ENCODE measurements around the gene TRMT61A. TPM values are rescaled to one million over a fixed set of nuclear protein-coding genes. Genes with fewer than 3 reads are reported as not detected.

The TRMT61A gene
- total and polyA plus RNA-seq, 10 of the 15 experiments (the other 5 are each of a cell fraction or from before 2014, with no cell fraction given) = 0.11 to 21.9 (median 11.4) TPM

DNA sequence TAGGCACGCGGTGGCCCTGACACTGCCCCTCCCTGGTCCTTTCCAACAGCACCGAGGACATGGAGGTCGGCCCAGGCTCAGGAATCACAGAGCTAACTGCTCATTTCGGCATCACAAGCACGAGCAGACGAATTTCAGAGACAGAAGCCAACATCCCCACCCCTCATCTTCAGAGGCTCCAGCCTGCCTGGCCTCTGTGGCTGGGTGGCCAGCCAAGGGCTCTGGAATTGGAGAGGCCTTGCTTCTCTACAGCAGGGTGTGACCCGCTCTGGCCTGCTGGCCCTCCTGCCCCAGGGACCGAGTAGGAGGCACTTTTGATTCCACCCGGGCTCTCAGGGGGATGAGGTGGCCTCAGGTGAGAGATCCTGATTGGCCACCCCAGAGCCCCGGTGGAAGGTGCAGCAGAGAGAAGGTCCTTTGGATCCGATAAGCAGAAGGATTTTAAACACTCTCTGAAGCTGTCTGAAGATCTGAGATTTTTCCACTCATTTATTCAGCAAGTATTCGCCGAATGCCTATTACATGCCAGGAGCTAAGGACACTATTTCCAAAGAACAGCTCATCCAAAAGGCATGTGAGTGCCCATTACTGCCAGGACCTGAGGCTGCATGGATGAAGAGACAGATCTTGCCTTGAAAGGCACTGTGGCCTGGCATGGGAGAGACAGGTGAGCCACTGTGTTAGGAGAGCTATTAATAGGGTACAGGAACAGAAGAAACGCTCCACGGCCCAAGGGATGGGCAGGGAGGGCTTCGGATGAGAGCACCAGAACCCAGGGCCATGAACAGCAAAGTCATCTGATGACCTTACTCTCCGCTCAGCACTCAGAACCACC, 23.2 kb downstream of the TRMT61A start:
- POLR2A ChIA-PET = no interaction called here
- in situ Hi-C loops (cut with MboI) = no loop called here
- BruUV-seq (replicated peaks) = no TSS peak
- intact Hi-C loops (cut with micrococcal nuclease; ENCODE audit: unreplicated experiment) = no loop called here
- 73% methylated on average over 18 of the region's 18 CpGs for WGBS (ENCODE audit: insufficient coverage, insufficient replicate concordance, low lambda C conversion rate, missing lambda C conversion rate)
- no peak overlapping the region for H2AFZ ChIP-seq (ENCODE audit: control insufficient read depth, low read depth, low read length)
- no peaks in the 10 kb centered on the region for H3K79me2 ChIP-seq (ENCODE audit: control insufficient read depth, insufficient read depth, low read length)
- H3K4me3 ChIP-seq = no peak overlapping the region
- no peaks in the 10 kb centered on the region for H4K20me1 ChIP-seq (ENCODE audit: control insufficient read depth, insufficient read depth)
- SMC1A ChIA-PET (ENCODE audit: uncharacterized antibody, unreplicated experiment) = interaction anchor here (1.5 kb wide), 1 partner anchor 34 kb away, joined by 4 read pairs; no protein-coding TSS in a partner anchor
- TF ChIP-seq BMI1 (IDR thresholded peaks at IDR 0.05; ENCODE audit: borderline replicate concordance) (no peak), RELB (IDR thresholded peaks at IDR 0.05; ENCODE audit: low read depth) (no peak), STAT3 (IDR thresholded peaks at IDR 0.05; ENCODE audit: low read depth, low read length) (no peak), CREB1 (IDR thresholded peaks at IDR 0.05; ENCODE audit: low read depth) (no peak), SMAD5 (IDR thresholded peaks at IDR 0.05; ENCODE audit: low read depth) (no peak), MYC (IDR thresholded peaks at IDR 0.05; ENCODE audit: insufficient read depth, insufficient read length, insufficient replicate concordance, low read length, severe bottlenecking) (no peak), MEF2A (IDR thresholded peaks at IDR 0.05; ENCODE audit: insufficient read depth, low read depth, low read length) (no peak), HDGF (IDR thresholded peaks at IDR 0.05) (no peak)
- TF ChIP-seq, protein P1, sequence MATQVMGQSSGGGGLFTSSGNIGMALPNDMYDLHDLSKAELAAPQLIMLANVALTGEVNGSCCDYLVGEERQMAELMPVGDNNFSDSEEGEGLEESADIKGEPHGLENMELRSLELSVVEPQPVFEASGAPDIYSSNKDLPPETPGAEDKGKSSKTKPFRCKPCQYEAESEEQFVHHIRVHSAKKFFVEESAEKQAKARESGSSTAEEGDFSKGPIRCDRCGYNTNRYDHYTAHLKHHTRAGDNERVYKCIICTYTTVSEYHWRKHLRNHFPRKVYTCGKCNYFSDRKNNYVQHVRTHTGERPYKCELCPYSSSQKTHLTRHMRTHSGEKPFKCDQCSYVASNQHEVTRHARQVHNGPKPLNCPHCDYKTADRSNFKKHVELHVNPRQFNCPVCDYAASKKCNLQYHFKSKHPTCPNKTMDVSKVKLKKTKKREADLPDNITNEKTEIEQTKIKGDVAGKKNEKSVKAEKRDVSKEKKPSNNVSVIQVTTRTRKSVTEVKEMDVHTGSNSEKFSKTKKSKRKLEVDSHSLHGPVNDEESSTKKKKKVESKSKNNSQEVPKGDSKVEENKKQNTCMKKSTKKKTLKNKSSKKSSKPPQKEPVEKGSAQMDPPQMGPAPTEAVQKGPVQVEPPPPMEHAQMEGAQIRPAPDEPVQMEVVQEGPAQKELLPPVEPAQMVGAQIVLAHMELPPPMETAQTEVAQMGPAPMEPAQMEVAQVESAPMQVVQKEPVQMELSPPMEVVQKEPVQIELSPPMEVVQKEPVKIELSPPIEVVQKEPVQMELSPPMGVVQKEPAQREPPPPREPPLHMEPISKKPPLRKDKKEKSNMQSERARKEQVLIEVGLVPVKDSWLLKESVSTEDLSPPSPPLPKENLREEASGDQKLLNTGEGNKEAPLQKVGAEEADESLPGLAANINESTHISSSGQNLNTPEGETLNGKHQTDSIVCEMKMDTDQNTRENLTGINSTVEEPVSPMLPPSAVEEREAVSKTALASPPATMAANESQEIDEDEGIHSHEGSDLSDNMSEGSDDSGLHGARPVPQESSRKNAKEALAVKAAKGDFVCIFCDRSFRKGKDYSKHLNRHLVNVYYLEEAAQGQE (IDR thresholded peaks at IDR 0.05; ENCODE audit: low read depth, low read length) = no peak
- no peak for ATAC-seq
- H3K36me3 ChIP-seq (ENCODE audit: control insufficient read depth in 2 of 2, insufficient read depth in 2 of 2, low read length in 1 of 2) = no peaks in the 10 kb centered on the region
- RAD21 ChIA-PET (ENCODE audit: unreplicated experiment) = interaction anchor here (0.6 to 1.5 kb wide), 3 partner anchors 30 to 155 kb away, joined by 3 to 5 read pairs (median 4); partner anchors contain the start of gene CKB
- no peaks in the 10 kb centered on the region for H3K4me1 ChIP-seq (ENCODE audit: control insufficient read depth, insufficient read depth, low read length)
- no peak for FAIRE-seq
- DNase-seq (ENCODE audit: low read depth, low spot score) = no peak
- no peak overlapping the region for H3K4me2 ChIP-seq (ENCODE audit: control insufficient read depth, insufficient read depth)
- no peak overlapping the region for H3K9ac ChIP-seq (ENCODE audit: control insufficient read depth, insufficient read depth, low read length)
- CTCF ChIA-PET = interaction anchor here (1.3 kb wide), 1 partner anchor 21 kb away, joined by 4 read pairs; no protein-coding TSS in a partner anchor
- no peaks in the 10 kb centered on the region for H3K9me3 ChIP-seq (replicated peaks; ENCODE audit: control insufficient read depth, insufficient read depth, low read length)
- H3K27me3 ChIP-seq (replicated peaks in 1 of 2; ENCODE audit: control insufficient read depth in 2 of 2, insufficient read depth in 2 of 2, low read length in 1 of 2) = no peaks in the 10 kb centered on the region
- H3K27ac ChIP-seq (ENCODE audit: control insufficient read depth, insufficient read depth) = no peak overlapping the region
